KMS-11 (cell line): ENCODE data around the gene ABHD12.

Experiments
- H2AFZ ChIP-seq: fragments of 200-600 bp; sonication (generic); 2 replicates; pipeline ENCODE4 v1.6.1; 2016; ENCODE audit warnings: antibody characterized with exemption, mixed run types, low read depth
- H3K27ac ChIP-seq: fragments of 200-600 bp; sonication (generic); 2 replicates; pipeline ENCODE4 v1.6.1; 2016; ENCODE audit warnings: mild to moderate bottlenecking, mixed run types
- H3K27me3 ChIP-seq: fragments of 200-600 bp; sonication (generic); 2 replicates; pipeline ENCODE4 v1.6.1; 2017; ENCODE audit warnings: mild to moderate bottlenecking, low read depth, mixed run types, moderate library complexity; ENCODE audit not compliant: insufficient read depth
- H3K36me3 ChIP-seq: fragments of 200-600 bp; sonication (generic); 2 replicates; pipeline ENCODE4 v1.6.1; 2017; ENCODE audit warnings: mild to moderate bottlenecking, mixed run types; ENCODE audit not compliant: insufficient read depth
- H3K4me1 ChIP-seq: fragments of 200-600 bp; sonication (generic); 2 replicates; pipeline ENCODE4 v1.6.1; 2016; ENCODE audit warnings: mild to moderate bottlenecking, low read depth, mixed run types; ENCODE audit not compliant: poor library complexity, severe bottlenecking
- H3K4me2 ChIP-seq: fragments of 200-600 bp; sonication (generic); 2 replicates; pipeline ENCODE4 v1.7.0; 2016; ENCODE audit warnings: mild to moderate bottlenecking, mixed run types
- H3K4me3 ChIP-seq: fragments of 200-600 bp; sonication (generic); IDR thresholded peaks from 2 replicates; pipeline ENCODE4 v1.6.1; 2017; ENCODE audit warnings: low read depth, low read length, mixed read lengths; ENCODE audit not compliant: insufficient read depth
- H3K79me2 ChIP-seq: fragments of 200-600 bp; sonication (generic); 2 replicates; pipeline ENCODE4 v1.6.1; 2016; ENCODE audit warnings: low read depth, mixed run types; ENCODE audit not compliant: insufficient read depth
- H3K9ac ChIP-seq: fragments of 200-600 bp; sonication (generic); 2 replicates; pipeline ENCODE4 v1.6.1; 2016; ENCODE audit warnings: mild to moderate bottlenecking, mixed run types
- H4K20me1 ChIP-seq: fragments of 200-600 bp; sonication (generic); 2 replicates; pipeline ENCODE4 v1.6.1; 2016; ENCODE audit warnings: mild to moderate bottlenecking, mixed run types; ENCODE audit not compliant: insufficient read depth
- CTCF ChIP-seq: fragments of 200-600 bp; sonication (generic); conservative IDR thresholded peaks from 2 replicates; pipeline ENCODE4 v1.6.1; 2017; ENCODE audit warnings: low read depth, mild to moderate bottlenecking, antibody characterized with exemption, low read length, moderate library complexity, mixed read lengths

The ABHD12 gene

GRCh38 chr20:25275813-25276532 is 114.7 kb downstream of the ABHD12 start:
- peaks cover 8% of the 10 kb centered on the region for H3K4me1 ChIP-seq
- no peaks in the 10 kb centered on the region for H4K20me1 ChIP-seq
- no peak overlapping the region for H3K4me3 ChIP-seq
- H3K27me3 ChIP-seq = no peaks in the 10 kb centered on the region
- TF ChIP-seq CTCF = no peak
- H3K36me3 ChIP-seq = no peaks in the 10 kb centered on the region; the same call in 1 of the 2 replicates
- no peak overlapping the region for H3K4me2 ChIP-seq
- no peak overlapping the region for H2AFZ ChIP-seq
- H3K27ac ChIP-seq = no peak overlapping the region
- no peaks in the 10 kb centered on the region for H3K79me2 ChIP-seq
- H3K9ac ChIP-seq = no peak overlapping the region

- H3K36me3 ChIP-seq = no peaks in the 10 kb centered on the region
- H3K79me2 ChIP-seq = no peaks in the 10 kb centered on the region
- no peak overlapping the region for H3K4me3 ChIP-seq
- no peak for TF ChIP-seq CTCF
- no peaks in the 10 kb centered on the region for H4K20me1 ChIP-seq
- H3K27ac ChIP-seq = no peak overlapping the region
- no peaks in the 10 kb centered on the region for H3K27me3 ChIP-seq
- H3K9ac ChIP-seq = no peak overlapping the region
- H3K4me2 ChIP-seq = no peak overlapping the region
- H3K4me1 ChIP-seq = no peaks in the 10 kb centered on the region
- no peak overlapping the region for H2AFZ ChIP-seq
Measured at GRCh38 chr20:25274891-25275812, 115.5 kb downstream of the ABHD12 start.

- Histone ChIP-seq H3K4me1 (no peaks in the 10 kb centered on the region), H4K20me1 (no peaks in the 10 kb centered on the region), H3K9ac (no peak overlapping the region), H3K79me2 (no peaks in the 10 kb centered on the region), H3K36me3 (no peaks in the 10 kb centered on the region), H3K4me2 (no peak overlapping the region), H2AFZ (no peak overlapping the region), H3K27me3 (no peaks in the 10 kb centered on the region), H3K4me3 (no peak overlapping the region), H3K27ac (no peak overlapping the region)
- no peak for TF ChIP-seq CTCF
Measured at GRCh38 chr20:25274481-25274880, 116.2 kb downstream of the ABHD12 start.

GRCh38 chr20:25273541-25274358 is 116.9 kb downstream of the ABHD12 start:
- Histone ChIP-seq H3K27ac (no peak overlapping the region), H3K4me3 (no peak overlapping the region), H3K4me1 (no peaks in the 10 kb centered on the region), H2AFZ (no peak overlapping the region), H4K20me1 (no peaks in the 10 kb centered on the region), H3K4me2 (no peak overlapping the region), H3K36me3 (no peaks in the 10 kb centered on the region), H3K9ac (no peak overlapping the region), H3K27me3 (no peaks in the 10 kb centered on the region), H3K79me2 (no peaks in the 10 kb centered on the region)
- TF ChIP-seq CTCF = no peak
